Memory B cell (primary cell): Measurements from ENCODE around the gene CLTC.
"Not testable (repeated sequence)": the region's sequence is repeated elsewhere in the genome, so short reads cannot be mapped to it uniquely, and the experiment has no call there.

Experiments
- ATAC-seq: fragments of 150-1000 bp; cut with Tn5 transposase; 2 replicates; pipeline ENCODE4 v1.10.0; 2021; ENCODE audit warnings: low read depth, mild to moderate bottlenecking, moderate library complexity
- DNase-seq, 2 donors: peaks; one replicate each; pipeline ENCODE4 v3.0.0; 2022; ENCODE audit warnings: low spot score in 2 of 2
- H3K27ac Mint-ChIP-seq: one replicate; pipeline ENCODE4 v1.8.0; 2022; ENCODE audit warnings: mild to moderate bottlenecking, moderate library complexity, mixed read lengths
- H3K27me3 Mint-ChIP-seq: one replicate; pipeline ENCODE4 v1.8.0; 2022; ENCODE audit warnings: mixed read lengths
- H3K36me3 Mint-ChIP-seq: one replicate; pipeline ENCODE4 v1.8.0; 2022; ENCODE audit warnings: mild to moderate bottlenecking, mixed read lengths
- H3K4me1 Mint-ChIP-seq: one replicate; pipeline ENCODE4 v1.8.0; 2022; ENCODE audit warnings: mixed read lengths
- H3K4me3 Mint-ChIP-seq: one replicate; pipeline ENCODE4 v1.8.0; 2022; ENCODE audit warnings: mild to moderate bottlenecking, moderate library complexity, mixed read lengths
- H3K9me3 Mint-ChIP-seq: one replicate; pipeline ENCODE4 v1.8.0; 2022; ENCODE audit warnings: mixed read lengths

CLTC gene

DNA sequence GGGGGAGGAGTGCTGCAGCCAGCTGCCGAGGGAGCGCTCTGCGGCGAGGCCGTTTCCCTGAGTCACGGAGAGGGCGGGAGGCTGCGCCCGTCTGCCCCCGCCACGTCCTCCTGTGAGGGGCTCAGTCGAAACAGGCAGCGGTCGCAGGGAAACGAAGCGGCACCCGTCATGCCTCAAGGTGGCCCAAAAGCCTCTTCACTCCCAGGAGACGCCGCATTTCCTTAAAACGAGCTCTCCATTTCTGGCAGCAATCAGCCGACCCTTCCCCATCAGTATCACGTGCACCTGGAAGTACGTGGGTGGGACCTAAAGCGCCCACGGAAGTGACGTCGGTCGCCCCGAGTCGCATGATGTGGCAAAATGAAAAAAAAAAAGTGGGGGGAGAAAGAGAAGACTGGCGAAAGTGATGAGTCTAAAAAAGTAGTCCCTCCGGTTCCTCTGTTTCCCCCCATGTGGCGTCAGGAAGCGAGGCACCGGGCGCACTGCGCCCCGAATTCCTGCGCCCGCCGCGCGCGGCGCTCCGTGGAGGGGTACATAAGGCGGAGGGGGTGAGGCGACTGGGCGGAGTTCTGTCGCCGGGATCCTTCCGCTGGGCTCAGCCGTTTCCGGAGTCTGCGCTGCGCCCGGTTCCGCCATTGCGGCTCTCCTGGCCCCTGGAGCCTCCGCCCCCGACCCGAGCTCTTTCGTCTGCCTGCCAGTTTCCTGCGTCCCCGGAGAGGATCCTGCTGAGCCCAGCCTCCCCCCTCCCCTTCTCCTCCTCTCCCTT, at the start of gene CLTC:
Gene CLTC (plus strand): TSS at position 598 of the 766 bp plus-strand sequence. CDS start 237 bp downstream, outside the sequence.
- Mint-ChIP-seq H3K9me3 (no peaks in the 10 kb centered on the region), H3K4me1 (peaks cover 21% of the 10 kb centered on the region), H3K36me3 (no peaks in the 10 kb centered on the region), H3K27me3 (no peaks in the 10 kb centered on the region), H3K27ac (peak within 1 kb of the TSS; percentile 97), H3K4me3 (peak within 1 kb of the TSS; percentile 91)
- ATAC-seq (peak; percentile 81), DNase-seq (peak; percentile 91 to 93)

DNA sequence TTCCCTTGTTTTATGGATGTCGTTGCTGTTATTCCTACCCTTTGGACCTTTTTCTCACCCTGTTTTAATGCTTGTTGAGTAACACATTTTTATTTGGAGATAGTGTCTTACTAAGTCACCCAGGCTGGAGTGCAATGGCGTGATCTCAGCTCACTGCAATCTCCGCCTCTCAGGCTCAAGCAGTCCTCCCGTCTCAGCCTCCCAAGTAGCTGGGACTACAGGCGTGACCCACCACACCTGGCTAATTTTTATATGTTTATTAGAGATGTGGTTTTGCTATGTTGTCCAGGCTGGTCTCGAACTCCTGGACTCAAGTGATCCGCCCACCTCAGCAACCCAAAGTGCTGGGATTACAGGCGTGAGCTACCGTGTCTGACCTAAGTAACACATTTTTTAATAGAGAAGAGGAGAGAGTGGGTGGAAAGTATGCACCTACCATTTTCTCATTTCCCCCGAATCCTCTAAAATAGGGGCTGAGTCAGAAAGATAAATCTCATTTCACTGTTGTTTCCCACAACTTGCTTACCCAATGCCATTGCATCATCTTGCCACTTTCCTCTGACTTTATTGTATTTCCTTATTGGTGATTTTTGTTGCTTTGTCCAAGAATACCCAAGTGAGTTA, 47.3 kb upstream of the CLTC start:
- H3K4me1 Mint-ChIP-seq, result no peaks in the 10 kb centered on the region
- no peak overlapping the region for H3K4me3 Mint-ChIP-seq
- peaks cover 11% of the 10 kb centered on the region for H3K36me3 Mint-ChIP-seq
- no peak overlapping the region for H3K27ac Mint-ChIP-seq
- H3K9me3 Mint-ChIP-seq, result no peaks in the 10 kb centered on the region
- ATAC-seq, result no peak
- DNase-seq, result no peak
- no peaks in the 10 kb centered on the region for H3K27me3 Mint-ChIP-seq

DNA sequence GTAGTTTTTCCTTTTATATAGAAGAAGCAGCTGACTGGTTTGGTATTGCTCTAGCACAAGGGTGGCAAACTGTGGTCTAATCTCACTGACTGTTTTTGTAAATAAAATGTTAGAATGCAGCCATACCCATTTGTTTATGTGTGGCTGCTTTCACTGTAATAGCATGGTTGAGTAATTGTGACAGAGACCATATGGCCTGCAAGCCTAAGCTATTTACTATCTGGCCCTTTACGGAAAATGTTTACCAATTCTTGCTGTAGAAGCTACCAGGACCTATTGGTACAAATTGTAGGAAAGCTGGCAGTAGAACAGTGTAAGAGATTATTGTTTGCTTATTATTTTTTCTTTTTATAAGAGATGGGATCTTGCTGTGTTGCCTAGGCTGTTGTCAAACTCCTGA, 35.5 kb upstream of the CLTC start:
- H3K4me1 Mint-ChIP-seq, ATAC-seq, H3K9me3 Mint-ChIP-seq, H3K36me3 Mint-ChIP-seq, H3K27ac Mint-ChIP-seq, DNase-seq, H3K4me3 Mint-ChIP-seq, H3K27me3 Mint-ChIP-seq: not testable (repeated sequence)

DNA sequence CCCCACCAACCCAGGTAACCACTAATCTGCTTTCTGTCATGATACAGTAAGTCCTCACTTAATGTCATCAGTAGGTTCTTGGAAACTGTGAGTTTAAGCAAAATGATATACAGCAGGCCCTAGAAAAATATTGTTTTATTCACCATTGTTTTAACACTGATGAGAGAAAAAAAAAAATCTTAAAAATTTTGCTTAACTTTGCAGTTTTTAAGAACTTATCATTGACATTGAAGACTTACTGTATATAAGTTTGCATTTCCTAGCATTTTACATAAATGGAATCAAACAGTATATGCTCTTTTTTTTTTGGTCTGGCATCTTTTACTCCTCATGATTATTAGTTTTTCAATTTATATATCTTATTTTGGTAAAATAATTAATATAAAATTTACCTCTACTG, 19.5 kb upstream of the CLTC start:
- Mint-ChIP-seq H3K4me1 (no peaks in the 10 kb centered on the region), H3K36me3 (peaks cover 27% of the 10 kb centered on the region), H3K27ac (no peak overlapping the region), H3K9me3 (no peaks in the 10 kb centered on the region), H3K27me3 (no peaks in the 10 kb centered on the region), H3K4me3 (no peak overlapping the region)
- DNase-seq (no peak), ATAC-seq (no peak)

DNA sequence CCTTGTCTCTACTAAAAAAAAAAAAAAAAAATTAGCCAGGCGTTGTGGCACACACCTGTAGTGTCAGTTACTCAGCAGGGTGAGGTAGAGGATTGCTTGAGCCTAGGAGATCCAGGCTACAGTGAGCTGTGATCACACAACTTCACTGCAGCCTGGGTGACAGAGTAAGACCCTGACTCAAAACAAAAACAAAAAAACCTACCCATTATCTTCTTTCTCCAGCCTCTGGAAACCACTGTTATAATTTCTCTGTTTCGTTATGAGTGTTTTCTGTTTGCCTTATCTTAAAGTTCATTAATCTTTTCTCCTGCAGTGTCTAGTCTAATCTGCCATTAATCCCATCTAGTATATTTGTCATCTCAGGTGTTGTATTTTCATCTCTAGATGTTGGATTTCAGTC, 18.6 kb upstream of the CLTC start:
- peaks cover 31% of the 10 kb centered on the region for H3K36me3 Mint-ChIP-seq
- DNase-seq (no peak), ATAC-seq (no peak)
- no peaks in the 10 kb centered on the region for H3K4me1 Mint-ChIP-seq
- H3K4me3 Mint-ChIP-seq, result no peak overlapping the region
- H3K27ac Mint-ChIP-seq, result no peak overlapping the region
- H3K9me3 Mint-ChIP-seq, result no peaks in the 10 kb centered on the region
- H3K27me3 Mint-ChIP-seq, result no peaks in the 10 kb centered on the region

DNA sequence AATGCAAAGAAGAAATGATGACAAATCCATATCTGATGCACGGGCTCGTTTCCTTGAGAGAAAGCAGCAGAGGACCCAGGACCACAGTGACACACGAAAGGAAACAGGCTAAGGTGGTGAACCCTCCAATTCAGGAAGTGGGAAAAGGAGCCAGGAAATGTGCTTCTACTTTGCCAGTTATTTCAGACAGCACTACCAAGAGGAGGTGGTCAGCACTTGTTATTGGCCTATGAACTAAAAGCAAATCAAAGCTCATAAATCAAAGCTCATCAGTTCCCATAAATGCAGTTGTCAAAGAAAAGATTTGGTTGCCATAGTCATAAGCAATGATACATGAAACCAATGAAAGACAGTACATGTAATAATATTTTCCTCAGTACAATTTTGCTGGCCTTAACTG, 12.6 kb upstream of the CLTC start:
- no peaks in the 10 kb centered on the region for H3K27me3 Mint-ChIP-seq
- ATAC-seq (no peak), DNase-seq (no peak)
- H3K9me3 Mint-ChIP-seq, result no peaks in the 10 kb centered on the region
- no peak overlapping the region for H3K27ac Mint-ChIP-seq
- peaks cover 34% of the 10 kb centered on the region for H3K36me3 Mint-ChIP-seq
- no peak overlapping the region for H3K4me3 Mint-ChIP-seq
- no peaks in the 10 kb centered on the region for H3K4me1 Mint-ChIP-seq

DNA sequence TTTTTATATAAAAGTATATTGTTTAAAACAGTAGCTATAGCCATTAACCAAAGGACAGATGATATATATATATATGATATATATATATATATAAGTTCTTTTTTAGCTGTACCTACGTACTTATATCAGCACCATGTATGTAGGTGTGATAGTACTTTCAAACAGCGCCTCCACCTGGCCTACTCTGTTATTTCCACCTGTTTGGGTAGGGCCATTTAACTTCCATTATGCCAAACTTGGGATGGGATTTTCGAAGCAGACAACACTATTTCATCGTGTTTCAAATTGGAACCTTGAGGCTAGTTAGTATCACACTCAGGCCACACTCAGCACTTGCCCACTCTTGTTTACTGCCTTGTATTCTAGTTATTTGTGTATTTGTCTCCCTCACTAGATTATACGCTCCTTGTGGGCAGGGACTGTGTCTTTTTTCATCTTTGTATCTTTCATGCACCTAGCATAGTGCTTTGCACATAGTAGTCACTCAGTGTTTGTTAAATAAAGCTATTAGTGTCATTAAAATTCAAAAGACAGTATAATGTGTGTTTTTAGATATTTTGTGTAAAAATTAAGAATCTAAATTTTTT, 11.8 kb upstream of the CLTC start:
- ATAC-seq (no peak), DNase-seq (no peak)
- H3K36me3 Mint-ChIP-seq, result peaks cover 29% of the 10 kb centered on the region
- no peaks in the 10 kb centered on the region for H3K4me1 Mint-ChIP-seq
- H3K27me3 Mint-ChIP-seq, result no peaks in the 10 kb centered on the region
- no peak overlapping the region for H3K27ac Mint-ChIP-seq
- no peaks in the 10 kb centered on the region for H3K9me3 Mint-ChIP-seq
- H3K4me3 Mint-ChIP-seq, result no peak overlapping the region

DNA sequence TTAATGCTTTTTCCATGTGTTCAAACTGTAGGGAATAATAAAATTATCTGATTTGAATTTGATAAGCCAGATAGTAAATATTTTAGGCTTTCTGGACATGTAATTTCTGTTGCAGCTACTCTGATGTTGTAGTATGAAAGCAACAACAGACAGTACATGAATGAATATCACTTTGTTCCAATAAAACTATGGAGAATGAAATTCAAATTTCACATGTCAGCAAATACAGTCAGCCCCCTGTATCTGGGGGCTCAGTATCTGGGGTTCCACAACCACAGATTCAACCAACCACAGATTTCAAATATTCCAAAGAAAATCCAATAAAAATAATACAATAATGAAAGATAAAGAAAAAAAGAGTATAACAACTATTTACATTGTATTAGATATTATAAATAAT, 8.2 kb upstream of the CLTC start:
- Mint-ChIP-seq H3K27ac (no peak overlapping the region), H3K4me1 (no peaks in the 10 kb centered on the region), H3K27me3 (no peaks in the 10 kb centered on the region), H3K4me3 (no peak overlapping the region), H3K36me3 (peaks cover 10% of the 10 kb centered on the region), H3K9me3 (no peaks in the 10 kb centered on the region)
- ATAC-seq, result no peak
- no peak for DNase-seq

DNA sequence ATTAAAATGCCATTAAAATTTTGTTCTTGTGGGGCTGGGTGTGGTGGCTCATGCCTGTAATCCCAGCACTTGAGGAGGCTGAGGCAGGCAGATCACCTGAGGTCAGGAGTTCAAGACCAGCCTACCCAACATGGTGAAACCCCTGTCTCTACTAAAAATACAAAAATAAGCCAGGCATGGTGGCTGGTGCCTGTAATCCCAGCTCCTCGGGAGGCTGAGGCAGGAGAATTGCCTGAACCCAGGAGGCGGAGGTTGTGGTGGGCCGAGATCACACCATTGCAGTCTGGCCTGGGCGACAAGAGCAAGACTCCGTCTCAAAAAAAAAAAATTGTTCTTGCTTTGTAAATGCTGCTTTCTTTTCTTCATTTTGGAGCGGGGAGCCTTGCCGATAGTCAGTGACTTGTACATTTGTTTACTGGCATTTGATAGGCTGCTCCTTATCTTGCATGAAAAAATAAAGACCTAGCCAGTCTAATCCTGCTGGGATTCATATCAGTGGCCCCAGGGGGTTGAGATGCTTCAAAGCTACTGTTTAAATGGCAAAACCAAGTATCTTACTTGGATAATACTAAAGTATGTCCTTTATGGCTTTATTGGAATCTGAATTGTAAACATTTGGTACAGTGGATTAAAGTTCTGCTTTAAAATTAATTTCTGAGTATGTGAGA, 3.3 kb upstream of the CLTC start:
- H3K9me3 Mint-ChIP-seq, result no peaks in the 10 kb centered on the region
- H3K36me3 Mint-ChIP-seq, result no peaks in the 10 kb centered on the region
- no peak overlapping the region for H3K4me3 Mint-ChIP-seq
- no peak for ATAC-seq
- H3K27me3 Mint-ChIP-seq, result no peaks in the 10 kb centered on the region
- no peak for DNase-seq
- peaks cover 9% of the 10 kb centered on the region for H3K4me1 Mint-ChIP-seq
- no peak overlapping the region for H3K27ac Mint-ChIP-seq

DNA sequence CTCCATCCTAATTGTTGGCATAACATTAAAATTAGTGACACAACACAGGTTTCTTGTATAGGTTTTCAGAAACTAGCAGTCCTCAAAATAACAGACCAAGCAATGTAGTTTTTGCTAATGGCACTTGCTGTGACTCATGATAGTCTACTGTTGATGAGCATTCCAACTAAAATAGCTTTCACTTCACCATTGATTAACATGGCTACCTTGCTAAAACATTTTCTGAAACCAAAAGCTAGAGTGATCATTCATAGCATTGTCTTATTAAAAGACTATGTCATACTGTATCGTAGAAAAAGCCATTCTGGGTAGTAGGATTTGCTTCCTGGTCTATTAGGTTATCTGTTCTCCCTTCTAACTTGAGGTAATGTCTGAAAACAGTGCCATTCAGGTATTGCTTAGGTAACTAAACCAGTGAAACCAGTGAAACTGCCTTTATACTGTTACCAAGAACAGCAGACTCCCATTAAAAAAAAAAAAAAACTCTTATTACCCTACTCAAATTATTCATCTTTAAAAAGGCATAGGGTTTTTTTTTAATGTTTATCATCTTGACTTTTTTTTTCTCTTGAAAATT, 2.5 kb upstream of the CLTC start:
- Mint-ChIP-seq H3K9me3 (no peaks in the 10 kb centered on the region), H3K36me3 (no peaks in the 10 kb centered on the region), H3K4me3 (no peak overlapping the region), H3K27me3 (no peaks in the 10 kb centered on the region), H3K27ac (peak overlapping the region; percentile 97), H3K4me1 (peaks cover 13% of the 10 kb centered on the region)
- DNase-seq (no peak), ATAC-seq (no peak)

DNA sequence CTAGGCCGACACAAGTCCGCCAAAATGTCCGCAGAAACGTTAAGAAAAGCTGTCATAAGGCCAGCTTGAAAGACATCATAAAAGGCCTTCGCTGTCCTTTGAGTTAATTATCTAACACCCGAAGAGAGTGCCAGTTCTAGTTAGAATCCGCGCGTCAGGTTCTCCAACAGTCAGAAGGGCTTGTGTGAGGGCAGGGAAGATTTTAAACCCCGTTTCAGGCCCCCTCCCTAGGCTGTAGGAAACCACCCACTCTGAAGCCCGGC, 729 bp upstream of the CLTC start:
- H3K9me3 Mint-ChIP-seq, result no peaks in the 10 kb centered on the region
- no peaks in the 10 kb centered on the region for H3K36me3 Mint-ChIP-seq
- H3K27ac Mint-ChIP-seq, result peak overlapping the region; percentile 97
- peak overlapping the region; percentile 91 for H3K4me3 Mint-ChIP-seq
- DNase-seq (no peak), ATAC-seq (no peak)
- H3K27me3 Mint-ChIP-seq, result no peaks in the 10 kb centered on the region
- H3K4me1 Mint-ChIP-seq, result peaks cover 21% of the 10 kb centered on the region

DNA sequence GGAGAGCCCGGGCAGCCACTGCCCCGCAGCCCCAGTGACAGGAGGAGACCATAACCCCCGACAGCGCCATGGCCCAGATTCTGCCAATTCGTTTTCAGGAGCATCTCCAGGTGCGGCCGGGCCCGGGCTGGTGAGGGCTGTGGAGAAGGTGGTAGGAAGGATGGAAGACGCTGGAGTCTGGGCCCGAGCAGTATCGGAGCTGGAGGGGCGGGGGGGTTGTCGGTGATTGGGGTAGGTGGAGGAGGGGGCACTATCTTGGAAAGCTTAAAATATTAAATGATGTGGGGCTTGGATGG, 317 bp downstream of the CLTC start:
- H3K9me3 Mint-ChIP-seq, result no peaks in the 10 kb centered on the region
- ATAC-seq, result no peak
- H3K27me3 Mint-ChIP-seq, result no peaks in the 10 kb centered on the region
- H3K4me3 Mint-ChIP-seq, result peak overlapping the region; percentile 91
- no peaks in the 10 kb centered on the region for H3K36me3 Mint-ChIP-seq
- H3K4me1 Mint-ChIP-seq, result peaks cover 21% of the 10 kb centered on the region
- no peak for DNase-seq
- H3K27ac Mint-ChIP-seq, result peak overlapping the region; percentile 97

DNA sequence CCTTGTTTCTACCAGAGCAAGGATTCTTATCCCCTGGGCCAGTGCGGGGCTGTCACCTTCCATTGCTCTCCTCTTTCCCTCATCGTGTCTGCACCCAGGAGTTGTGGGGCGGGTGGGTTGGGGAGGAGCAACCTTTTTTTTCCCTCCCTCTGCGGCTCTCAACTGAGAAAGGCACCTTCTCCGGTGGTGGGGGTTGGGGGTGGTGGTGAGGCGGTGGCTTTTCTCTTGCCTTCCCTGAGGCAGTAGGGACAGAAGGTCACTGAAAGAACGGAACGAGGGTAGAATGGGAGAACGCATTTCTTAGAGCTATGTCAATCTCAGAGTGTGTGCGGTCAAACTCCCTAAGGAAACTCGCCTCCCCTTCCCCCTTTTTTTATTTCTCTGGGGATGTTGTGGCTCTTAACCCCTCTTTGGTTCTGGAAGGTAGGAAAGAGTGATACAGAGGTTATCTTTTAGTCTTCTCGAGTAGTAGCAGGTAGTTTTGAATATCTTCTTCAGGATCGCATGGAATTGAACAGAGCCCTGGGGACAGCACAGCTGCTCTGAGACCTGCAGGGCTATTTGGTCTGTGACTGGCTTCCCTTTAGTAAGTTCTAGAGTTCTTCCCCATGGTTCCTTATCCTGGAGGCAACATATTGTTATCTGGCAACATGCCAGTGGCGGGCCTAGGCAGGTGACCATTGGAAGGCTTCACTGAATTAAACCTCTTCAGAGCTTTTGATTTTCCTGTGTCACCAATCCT, 994 bp downstream of the CLTC start:
- H3K36me3 Mint-ChIP-seq, result no peaks in the 10 kb centered on the region
- H3K9me3 Mint-ChIP-seq, result no peaks in the 10 kb centered on the region
- peak overlapping the region; percentile 97 for H3K27ac Mint-ChIP-seq
- peak in 1 of 2 donors; percentile 16 for DNase-seq
- peak overlapping the region; percentile 91 for H3K4me3 Mint-ChIP-seq
- ATAC-seq, result no peak
- no peaks in the 10 kb centered on the region for H3K27me3 Mint-ChIP-seq
- H3K4me1 Mint-ChIP-seq, result peaks cover 23% of the 10 kb centered on the region

DNA sequence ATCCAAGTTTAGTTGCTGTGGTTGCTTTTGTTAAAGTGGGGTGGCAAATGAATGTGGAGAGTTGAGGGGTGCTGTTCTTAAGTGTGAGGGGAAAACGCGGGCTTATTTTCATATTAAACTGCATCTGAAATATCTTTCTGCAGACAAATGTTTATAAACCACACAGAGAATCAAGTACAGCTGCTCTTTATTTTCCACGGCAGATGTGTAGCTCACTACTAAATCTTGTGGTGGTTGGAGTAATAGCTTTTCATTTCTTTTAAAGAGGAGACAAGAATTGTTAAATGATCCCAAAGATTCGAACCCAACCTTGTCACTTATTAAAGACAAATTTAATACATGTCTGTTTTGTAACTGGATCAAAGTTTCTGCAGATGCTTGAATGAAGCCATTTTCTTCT, 2.1 kb downstream of the CLTC start:
- DNase-seq, result no peak
- peaks cover 27% of the 10 kb centered on the region for H3K4me1 Mint-ChIP-seq
- no peaks in the 10 kb centered on the region for H3K36me3 Mint-ChIP-seq
- no peak for ATAC-seq
- peak overlapping the region; percentile 97 for H3K27ac Mint-ChIP-seq
- peak overlapping the region; percentile 43 for H3K4me3 Mint-ChIP-seq
- no peaks in the 10 kb centered on the region for H3K27me3 Mint-ChIP-seq
- no peaks in the 10 kb centered on the region for H3K9me3 Mint-ChIP-seq
